H1 (cell line): ENCODE data around the gene RASSF5. TPM values are rescaled to one million over a fixed set of nuclear protein-coding genes. Genes with fewer than 3 reads are reported as not detected.

ENCODE experiments used
- CTCF ChIA-PET: fragments of 300-600 bp; sonication (Branson Sonifier 250); formaldehyde crosslinking; loops from one replicate; lab custom pipeline; 2021; ENCODE audit not compliant: partially characterized antibody; lab: Charles Lee
- POLR2A ChIA-PET: fragments of 300-600 bp; sonication (Branson Sonifier 250); formaldehyde crosslinking; loops from one replicate; lab custom pipeline; 2021; ENCODE audit warnings: inconsistent platforms; ENCODE audit not compliant: partially characterized antibody; lab: Charles Lee
- DNase-seq, 2 experiments: peaks; one replicate each; pipeline versions ENCODE4 v3.0.0 to v3.0.0-alpha.2; 2010 to 2022; ENCODE audit warnings: low spot score in 2 of 2, low read depth in 1 of 2, mixed read lengths in 1 of 2
- FAIRE-seq: peaks from 2 replicates; lab custom pipeline; 2011; peaks lifted over from hg19 to GRCh38; lab: Jason Lieb, UNC
- H2AFZ ChIP-seq: 2 replicates; pipeline ENCODE4 v1.8.1; 2012; ENCODE audit warnings: low read length, inconsistent platforms
- H2AK5ac ChIP-seq: 2 replicates; pipeline ENCODE4 v1.6.1; 2013; ENCODE audit warnings: low read depth, low read length
- H2BK120ac ChIP-seq: replicated peaks from 2 replicates; pipeline ENCODE3; 2013; ENCODE audit warnings: low read depth, low read length, inconsistent platforms
- H2BK12ac ChIP-seq: 2 replicates; pipeline ENCODE4 v1.6.1; 2013; ENCODE audit warnings: low read depth, low read length
- H2BK15ac ChIP-seq: 2 replicates; pipeline ENCODE4 v1.6.1; 2013; ENCODE audit warnings: low read length
- H2BK20ac ChIP-seq: 2 replicates; pipeline ENCODE4 v1.6.1; 2013; ENCODE audit warnings: low read length
- H2BK5ac ChIP-seq: 2 replicates; pipeline ENCODE4 v1.6.1; 2013; ENCODE audit warnings: low read depth, low read length
- H3K14ac ChIP-seq: 2 replicates; pipeline ENCODE4 v1.6.1; 2013; ENCODE audit warnings: inconsistent platforms; ENCODE audit not compliant: insufficient read length
- H3K18ac ChIP-seq: 2 replicates; pipeline ENCODE4 v1.6.1; 2013; ENCODE audit warnings: low read length; ENCODE audit errors: extremely low read depth
- H3K23ac ChIP-seq: 2 replicates; pipeline ENCODE4 v1.6.1; 2013; ENCODE audit warnings: inconsistent platforms; ENCODE audit not compliant: insufficient read length
- H3K23me2 ChIP-seq: 2 replicates; pipeline ENCODE4 v1.6.1; 2013; ENCODE audit warnings: low read depth, low read length
- H3K27ac ChIP-seq: 2 replicates; pipeline ENCODE4 v1.6.1; 2011; ENCODE audit warnings: low read depth, low read length, inconsistent platforms
- H3K27me3 ChIP-seq, 4 experiments: replicated peaks in 1 of 4; 1 replicate in 1 of 4; 2 replicates in 3 of 4; pipeline versions ENCODE4 v1.6.1 to v1.8.1; 2011 to 2013; ENCODE audit warnings: low read length in 3 of 4, mild to moderate bottlenecking in 3 of 4, inconsistent platforms in 2 of 4, mixed read lengths in 2 of 4, moderate library complexity in 1 of 4; ENCODE audit not compliant: control insufficient read depth in 3 of 4, insufficient read depth in 3 of 4; ENCODE audit errors: extremely low read depth in 1 of 4
- H3K36me3 ChIP-seq, 4 experiments: 2 replicates each; pipeline versions ENCODE4 v1.6.1 to v1.8.1; 2011 to 2013; ENCODE audit warnings: mild to moderate bottlenecking in 4 of 4, low read length in 3 of 4, moderate library complexity in 2 of 4, control low read depth in 1 of 4, inconsistent platforms in 1 of 4; ENCODE audit not compliant: insufficient read depth in 4 of 4, control insufficient read depth in 2 of 4
- H3K4ac ChIP-seq: replicated peaks from 2 replicates; pipeline ENCODE3; 2013; ENCODE audit warnings: low read length, low read depth, mixed read lengths, inconsistent platforms; ENCODE audit not compliant: insufficient read length
- H3K4me1 ChIP-seq, 4 experiments: replicated peaks in 1 of 4; 1 replicate in 1 of 4; 2 replicates in 3 of 4; pipeline versions ENCODE4 v1.6.1 to v1.8.1; 2011 to 2013; ENCODE audit warnings: low read length in 3 of 4, inconsistent platforms in 2 of 4, mixed read lengths in 1 of 4; ENCODE audit not compliant: insufficient read depth in 4 of 4, control insufficient read depth in 3 of 4
- H3K4me2 ChIP-seq, 2 experiments: 2 replicates each; pipeline versions ENCODE4 v1.6.1 to v1.8.1; 2011 to 2013; ENCODE audit warnings: low read depth in 2 of 2, low read length in 2 of 2, control low read depth in 1 of 2, inconsistent platforms in 1 of 2, mild to moderate bottlenecking in 1 of 2; ENCODE audit not compliant: insufficient read depth in 1 of 2
- H3K4me3 ChIP-seq, 4 experiments: fragments of 200-600, 300-600 bp in 1 of 4; sonication (generic), shearing (Covaris generic), sonication (Bioruptor Twin) in 1 of 4; 2 replicates each; pipeline versions ENCODE4 v1.5.1 to v1.8.1; 2011 to 2016; ENCODE audit warnings: low read length in 4 of 4, low read depth in 3 of 4, control low read depth in 2 of 4, inconsistent platforms in 2 of 4, mild to moderate bottlenecking in 2 of 4, mixed read lengths in 1 of 4, moderate library complexity in 1 of 4; ENCODE audit not compliant: insufficient read depth in 2 of 4; ENCODE audit errors: extremely low read depth in 1 of 4
- H3K56ac ChIP-seq: replicated peaks from 2 replicates; pipeline ENCODE3; 2013; ENCODE audit warnings: low read depth, mild to moderate bottlenecking, mixed read lengths, low read length, inconsistent platforms; ENCODE audit not compliant: insufficient read length
- H3K79me1 ChIP-seq: 2 replicates; pipeline ENCODE4 v1.6.1; 2013; ENCODE audit warnings: low read depth, low read length, control low read depth
- H3K79me2 ChIP-seq, 2 experiments: 2 replicates each; pipeline versions ENCODE4 v1.6.1 to v1.8.1; 2012 to 2013; ENCODE audit warnings: low read length in 2 of 2, mild to moderate bottlenecking in 2 of 2, inconsistent platforms in 1 of 2; ENCODE audit not compliant: insufficient read depth in 2 of 2, control insufficient read depth in 1 of 2
- H3K9ac ChIP-seq, 4 experiments: replicated peaks in 1 of 4; 1 replicate in 1 of 4; 2 replicates in 3 of 4; pipeline versions ENCODE4 v1.6.1 to v1.8.1; 2011 to 2013; ENCODE audit warnings: low read depth in 3 of 4, low read length in 3 of 4, control low read depth in 2 of 4, mild to moderate bottlenecking in 2 of 4, moderate library complexity in 2 of 4, inconsistent platforms in 1 of 4; ENCODE audit errors: extremely low read depth in 1 of 4
- H3K9me3 ChIP-seq, 2 experiments: 2 replicates each; pipeline versions ENCODE4 v1.6.1 to v1.8.1; 2012 to 2013; ENCODE audit warnings: mild to moderate bottlenecking in 2 of 2, moderate library complexity in 2 of 2, control low read depth in 1 of 2, inconsistent platforms in 1 of 2, low read depth in 1 of 2, low read length in 1 of 2, mixed read lengths in 1 of 2; ENCODE audit not compliant: insufficient read depth in 2 of 2
- H4K20me1 ChIP-seq, 2 experiments: replicated peaks in 1 of 2; 2 replicates each; pipeline versions ENCODE3 to v1.8.1; 2011 to 2013; ENCODE audit warnings: inconsistent platforms in 2 of 2, low read length in 2 of 2, mild to moderate bottlenecking in 1 of 2; ENCODE audit not compliant: insufficient read depth in 2 of 2, control insufficient read depth in 1 of 2
- H4K5ac ChIP-seq: 2 replicates; pipeline ENCODE4 v1.6.1; 2013; ENCODE audit warnings: low read length, low read depth, mixed read lengths, inconsistent platforms; ENCODE audit not compliant: insufficient read length
- H4K8ac ChIP-seq: 2 replicates; pipeline ENCODE4 v1.8.0; 2013; ENCODE audit warnings: mild to moderate bottlenecking, moderate library complexity, low read length, inconsistent platforms; ENCODE audit not compliant: insufficient read depth; ENCODE audit errors: extremely low read depth
- H4K91ac ChIP-seq: replicated peaks from 2 replicates; pipeline ENCODE3; 2013; ENCODE audit warnings: low read length, mixed read lengths, inconsistent platforms; ENCODE audit not compliant: insufficient read length
- ASH2L ChIP-seq: fragments of 200-600, 300-600 bp; sonication (generic); IDR thresholded peaks from one replicate; pipeline ENCODE4 v1.7.1; 2017; ENCODE audit warnings: low read length
- ATF3 ChIP-seq: IDR thresholded peaks from 2 replicates; pipeline ENCODE4 v1.6.1; 2011; ENCODE audit warnings: low read depth, mild to moderate bottlenecking, low read length; ENCODE audit not compliant: insufficient read depth
- CHD2 ChIP-seq: IDR thresholded peaks from 2 replicates; pipeline ENCODE4 v1.6.1; 2012; ENCODE audit warnings: low read length, improper control_type of control experiment
- FOSL1 ChIP-seq: IDR thresholded peaks from 2 replicates; pipeline ENCODE4 v1.6.1; 2011; ENCODE audit warnings: mild to moderate bottlenecking, low read depth, low read length, moderate library complexity; ENCODE audit not compliant: insufficient read depth
- HDAC2 ChIP-seq, 2 experiments: fragments of 300-600 bp in 1 of 2; sonication (generic) in 1 of 2; IDR thresholded peaks; 2 replicates each; pipeline ENCODE4 v1.6.1; 2011 to 2012; ENCODE audit warnings: low read depth in 2 of 2, low read length in 2 of 2, mild to moderate bottlenecking in 2 of 2, moderate library complexity in 2 of 2, borderline replicate concordance in 1 of 2, inconsistent platforms in 1 of 2
- KDM1A ChIP-seq: fragments of 200-600, 300-600 bp; sonication (generic); IDR thresholded peaks from 2 replicates; pipeline ENCODE4 v1.7.1; 2016; ENCODE audit warnings: mild to moderate bottlenecking, low read length, borderline replicate concordance
- KDM5A ChIP-seq: fragments of 200-600 bp; IDR thresholded peaks from 2 replicates; pipeline ENCODE4 v1.7.1; 2012; ENCODE audit warnings: mild to moderate bottlenecking, low read length, inconsistent platforms, mixed read lengths
- POLR2A ChIP-seq, 2 experiments: IDR thresholded peaks; 1 replicate in 1 of 2; 2 replicates in 1 of 2; pipeline ENCODE4 v1.6.1; 2011; ENCODE audit warnings: low read depth in 2 of 2, low read length in 2 of 2, mild to moderate bottlenecking in 2 of 2; ENCODE audit errors: control extremely low read depth in 1 of 2
- RAD21 ChIP-seq, 2 experiments: IDR thresholded peaks in 1 of 2; conservative IDR thresholded peaks in 1 of 2; 2 replicates each; pipeline ENCODE4 v1.6.1; 2011; ENCODE audit warnings: low read depth in 2 of 2, low read length in 2 of 2, improper control_type of control experiment in 1 of 2, inconsistent platforms in 1 of 2, mild to moderate bottlenecking in 1 of 2, moderate library complexity in 1 of 2
- RXRA ChIP-seq: IDR thresholded peaks from 2 replicates; pipeline ENCODE4 v1.6.1; 2011; ENCODE audit warnings: low read depth, mild to moderate bottlenecking, low read length, moderate library complexity; ENCODE audit not compliant: insufficient read depth
- SIN3A ChIP-seq, 2 experiments: IDR thresholded peaks in 1 of 2; conservative IDR thresholded peaks in 1 of 2; 2 replicates each; pipeline ENCODE4 v1.6.1; 2011 to 2012; ENCODE audit warnings: low read length in 2 of 2, improper control_type of control experiment in 1 of 2, low read depth in 1 of 2, mild to moderate bottlenecking in 1 of 2
- SP2 ChIP-seq: IDR thresholded peaks from 2 replicates; pipeline ENCODE4 v1.6.1; 2012; ENCODE audit warnings: mild to moderate bottlenecking, low read length, inconsistent platforms
- YY1 ChIP-seq: IDR thresholded peaks from 2 replicates; pipeline ENCODE4 v1.6.1; 2011; ENCODE audit warnings: low read depth, mild to moderate bottlenecking, low read length
- WGBS, 2 experiments: shearing (Covaris generic) in 1 of 2; methylation state at CpG; one replicate each; pipeline versions ENCODE4 v1.1.6 to v1.1.7; 2013 to 2015; ENCODE audit warnings: low lambda C conversion rate in 2 of 2, mixed read lengths in 2 of 2, inconsistent platforms in 1 of 2, low coverage in 1 of 2, missing lambda C conversion rate in 1 of 2; ENCODE audit not compliant: insufficient replicate concordance in 2 of 2, insufficient coverage in 1 of 2, insufficient read length in 1 of 2; ENCODE audit errors: extremely low coverage in 1 of 2, missing lambda C conversion rate in 1 of 2; 5-methylcytosine and 5-hydroxymethylcytosine counted together
- polyA plus RNA-seq, 7 experiments: library from polyadenylated mRNA; depleted of rRNA in 3 of 7; stranded (reverse) in 5 of 7; unstranded in 2 of 7; fragments of >200 nt in 5 of 7; fragments of 200-250 nt in 2 of 7; gene quantifications; 1 replicate in 5 of 7; 2 replicates in 1 of 7; 4 replicates in 1 of 7; pipeline versions ENCODE4 v1.2.1 to v1.2.3, GENCODE V29; 2011 to 2013; ENCODE audit warnings: missing spikeins in 2 of 7, mixed read lengths in 2 of 7
- total RNA-seq: library from RNA; stranded (reverse); fragmentation: NEBNext Ultra II Directional; extraction: Animal tissue kit (Norgen Biotek cat#: 25700); gene quantifications from 2 replicates; pipeline ENCODE4 v1.2.1, GENCODE V29; 2021

Gene RASSF5
- total and polyA plus RNA-seq, 2 of the 8 experiments (the other 6 are each of a cell fraction or from before 2014, with no cell fraction given) = 0.82 to 1.8 TPM

DNA sequence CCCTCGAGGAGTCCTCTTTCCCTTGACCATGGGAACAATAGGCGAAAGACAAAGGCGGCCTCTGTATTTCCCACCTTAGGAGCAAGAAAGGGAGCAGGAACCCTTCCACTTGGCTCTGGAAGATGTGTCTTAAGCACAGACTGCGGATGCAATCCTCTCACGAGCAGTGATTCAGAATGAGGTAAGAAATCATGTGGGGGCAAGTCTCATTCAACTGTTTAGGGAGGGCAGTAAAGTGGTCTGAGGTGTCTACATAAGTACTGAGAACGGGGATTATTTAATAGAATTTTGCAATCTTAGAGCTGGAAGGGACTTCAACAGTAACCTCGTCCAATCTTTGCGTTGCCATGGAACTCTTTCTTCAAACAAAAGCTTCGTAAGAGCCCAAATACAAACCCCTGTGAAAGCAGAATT lies 126.4 kb downstream of the RASSF5 start:
- peaks cover 0 to 4% (median 0%) of the 10 kb centered on the region in 4 experiments; a peak in 2 of 7 replicates for H3K27me3 ChIP-seq
- peaks cover 8% of the 10 kb centered on the region; the same call in 1 of the 2 replicates for H3K23me2 ChIP-seq
- no peak overlapping the region for H2BK15ac ChIP-seq
- H3K14ac ChIP-seq = no peak overlapping the region
- no peaks in the 10 kb centered on the region for H3K79me2 ChIP-seq
- DNase-seq (no peak), FAIRE-seq (no peak)
- H3K4me1 ChIP-seq = peaks cover 0 to 10% (median 4%) of the 10 kb centered on the region in 4 experiments; a peak in 4 of 7 replicates
- H3K23ac ChIP-seq = no peak overlapping the region
- no peak overlapping the region for H3K56ac ChIP-seq
- no peak overlapping the region for H3K4ac ChIP-seq
- CTCF ChIA-PET = interaction anchor here (0.7 to 19.2 kb wide), 19 partner anchors 13 to 557 kb away, joined by 3 to 666 read pairs (median 4); partner anchors contain the start of genes EIF2D and FCMR
- H2BK5ac ChIP-seq = no peak overlapping the region
- no peak overlapping the region for H3K18ac ChIP-seq
- H4K5ac ChIP-seq = no peak overlapping the region
- no peaks in the 10 kb centered on the region for H3K79me1 ChIP-seq
- H2AFZ ChIP-seq = peak overlapping the region; percentile 88
- H3K36me3 ChIP-seq = no peaks in the 10 kb centered on the region
- no peaks in the 10 kb centered on the region for H4K20me1 ChIP-seq
- no peak overlapping the region for H2BK120ac ChIP-seq
- H3K4me2 ChIP-seq = no peak overlapping the region
- H2AK5ac ChIP-seq = no peak overlapping the region
- H3K4me3 ChIP-seq = no peak overlapping the region
- no peak overlapping the region for H4K91ac ChIP-seq
- H3K9me3 ChIP-seq = no peaks in the 10 kb centered on the region
- H4K8ac ChIP-seq = no peak overlapping the region
- no peak overlapping the region for H3K27ac ChIP-seq
- WGBS, 2 experiments = 83% methylated on average over 9 of the region's 9 CpGs; no CpG with 5 or more reads in 1 of the 2 experiments
- H3K9ac ChIP-seq = no peak overlapping the region
- no peak overlapping the region for H2BK12ac ChIP-seq
- POLR2A ChIA-PET = interaction anchor here (1.0 to 2.3 kb wide), 3 partner anchors 12 to 30 kb away, joined by 3 to 13 read pairs (median 4); no protein-coding TSS in a partner anchor
- H2BK20ac ChIP-seq = no peak overlapping the region
- no peak for TF ChIP-seq HDAC2 (IDR thresholded peaks at IDR 0.05; ENCODE audit: borderline replicate concordance in 1 of 2, low read depth in 2 of 2, low read length in 2 of 2)
- no peak for TF ChIP-seq FOSL1
- no peak for TF ChIP-seq ATF3
- TF ChIP-seq POLR2A (IDR thresholded peaks at IDR 0.05; ENCODE audit: control extremely low read depth in 1 of 2, low read depth in 2 of 2, low read length in 2 of 2) = no peak
- no peak for TF ChIP-seq ASH2L
- no peak for TF ChIP-seq RAD21 (IDR thresholded peaks at IDR 0.05 in 1 of 2, conservative IDR thresholded peaks at IDR 0.05 in 1 of 2; ENCODE audit: low read depth in 2 of 2, low read length in 2 of 2)
- no peak for TF ChIP-seq KDM1A
- TF ChIP-seq CHD2 = no peak
- no peak for TF ChIP-seq SP2
- no peak for TF ChIP-seq KDM5A
- no peak for TF ChIP-seq SIN3A (conservative IDR thresholded peaks at IDR 0.05 in 1 of 2, IDR thresholded peaks at IDR 0.05 in 1 of 2; ENCODE audit: low read depth in 1 of 2, low read length in 2 of 2)
- TF ChIP-seq YY1 = no peak
- no peak for TF ChIP-seq RXRA
